Heart left ventricle (tissue), 13 donors: ENCODE measurements around the gene DEPDC5.

ENCODE experiments used
- CTCF ChIP-seq, 12 donors: fragments of 200-600 bp; sonication (generic) in 4 of 12; IDR thresholded peaks; one replicate each; pipeline versions ENCODE4 v1.5.0 to v1.8.0; 2018 to 2022; ENCODE audit warnings: antibody characterized with exemption in 12 of 12, mild to moderate bottlenecking in 5 of 12
- POLR2A ChIP-seq, 2 donors: fragments of 450-650 bp; IDR thresholded peaks; one replicate each; pipeline ENCODE4 v1.6.1; 2017; ENCODE audit warnings: antibody characterized with exemption in 2 of 2, mild to moderate bottlenecking in 2 of 2, moderate library complexity in 2 of 2
- donor health status: ischemic (EF 13 %, LVEDD 7.1; RV severe dilation, severe dysfunction).
- donor health status: DM: no; HTN: yes; CAD: no.
- donor health status: DM: no; HTN: no; CAD: no.
- donor health status: ischemic (EF 25% LVEDD 6.9; RV normal size, moderate dysfunction).
- donor health status: ischemic (EF 25% LVEDD 5.7; RV mildly dilated, moderate dysfunction).
- donor health status: ischemic (EF 35%, LVEDD 5.7; RV mildly dilated, moderate dysfunction).
- donor health status: nonischemic (EF 11% LVEDD 7.7; RV severe dilation, severe dysfunction).
- donor health status: DM: yes; HTN: yes; CAD: no.
- donor health status: PGD.
- donor health status: ischemic (EF 29% LVEDD 5.4; RV normal size, mild dysfunction).
- donor health status: nonischemic (EF 23%, LVEDD 6.1; RV moderate dilation, normal function).

GRCh38 chr22:31757265-31757664, 3.4 kb downstream of the DEPDC5 start:
- TF ChIP-seq CTCF (IDR thresholded peaks at IDR 0.05) (no peak), POLR2A (IDR thresholded peaks at IDR 0.05) (no peak)
